Measurements from ENCODE around the gene IL1RAPL2.
A peak's percentile ranks its signal among the peaks of the same experiment; 100 is the strongest.

Gene IL1RAPL2

GRCh38 chrX:105269386-105269785, 703.4 kb downstream of the IL1RAPL2 start:
- Histone ChIP-seq H3K9me3 (ENCODE audit: insufficient read depth, low read length) (no peaks in the 10 kb centered on the region), H3K9ac (ENCODE audit: insufficient read length, low read depth) (no peak overlapping the region), H3K4me3 (ENCODE audit: insufficient read length, low read depth) (no peak overlapping the region), H3K4me1 (ENCODE audit: insufficient read depth, insufficient read length) (no peaks in the 10 kb centered on the region), H3K27me3 (ENCODE audit: insufficient read depth, insufficient read length) (no peaks in the 10 kb centered on the region), H3K36me3 (ENCODE audit: insufficient read depth, insufficient read length, low read length) (no peaks in the 10 kb centered on the region)
- TF ChIP-seq YY1 (IDR thresholded peaks at IDR 0.05; ENCODE audit: insufficient read depth, insufficient read length) (no peak), SUZ12 (IDR thresholded peaks at IDR 0.05; ENCODE audit: extremely low read depth, insufficient read depth, insufficient read length) (no peak), ZNF274 (IDR thresholded peaks at IDR 0.05; ENCODE audit: low read depth, low read length) (no peak)
- DNase-seq (ENCODE audit: low read depth, low spot score) = no peak

DNA sequence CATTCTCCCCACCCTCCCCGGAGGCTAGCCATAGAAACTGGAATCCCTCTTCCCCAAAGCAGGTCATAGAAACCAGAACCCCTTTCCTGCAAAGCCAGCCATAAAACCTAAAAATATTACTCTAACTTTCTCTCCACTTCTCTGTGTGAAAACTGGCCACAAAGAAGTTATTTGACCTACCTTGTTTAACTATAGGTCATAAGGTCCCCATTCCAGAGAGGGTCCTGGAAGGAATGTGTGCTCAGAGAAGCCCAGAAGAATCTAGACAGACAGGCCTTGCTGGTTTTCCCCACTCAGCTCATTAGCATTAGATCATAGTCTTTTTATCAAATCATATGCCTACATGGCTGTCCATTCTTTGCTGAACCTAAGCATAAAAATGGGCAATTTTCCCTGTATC, 707.3 kb downstream of the IL1RAPL2 start:
- TF ChIP-seq ZNF274 (IDR thresholded peaks at IDR 0.05; ENCODE audit: low read depth, low read length) (no peak), YY1 (IDR thresholded peaks at IDR 0.05; ENCODE audit: insufficient read depth, insufficient read length) (no peak), SUZ12 (IDR thresholded peaks at IDR 0.05; ENCODE audit: extremely low read depth, insufficient read depth, insufficient read length) (no peak)
- Histone ChIP-seq H3K4me1 (ENCODE audit: insufficient read depth, insufficient read length) (no peaks in the 10 kb centered on the region), H3K36me3 (ENCODE audit: insufficient read depth, insufficient read length, low read length) (no peaks in the 10 kb centered on the region), H3K9me3 (ENCODE audit: insufficient read depth, low read length) (no peaks in the 10 kb centered on the region), H3K4me3 (ENCODE audit: insufficient read length, low read depth) (no peak overlapping the region), H3K9ac (ENCODE audit: insufficient read length, low read depth) (no peak overlapping the region), H3K27me3 (ENCODE audit: insufficient read depth, insufficient read length) (no peaks in the 10 kb centered on the region)
- no peak for DNase-seq (ENCODE audit: low read depth, low spot score)

- no peaks in the 10 kb centered on the region for H3K9me3 ChIP-seq (ENCODE audit: insufficient read depth, low read length)
- no peak for DNase-seq (ENCODE audit: low read depth, low spot score)
- no peak overlapping the region for H3K4me3 ChIP-seq (ENCODE audit: insufficient read length, low read depth)
- TF ChIP-seq YY1 (IDR thresholded peaks at IDR 0.05; ENCODE audit: insufficient read depth, insufficient read length) (no peak), SUZ12 (IDR thresholded peaks at IDR 0.05; ENCODE audit: extremely low read depth, insufficient read depth, insufficient read length) (no peak), ZNF274 (IDR thresholded peaks at IDR 0.05; ENCODE audit: low read depth, low read length) (no peak)
- H3K36me3 ChIP-seq (ENCODE audit: insufficient read depth, insufficient read length, low read length) = no peaks in the 10 kb centered on the region
- no peaks in the 10 kb centered on the region for H3K27me3 ChIP-seq (ENCODE audit: insufficient read depth, insufficient read length)
- no peak overlapping the region for H3K9ac ChIP-seq (ENCODE audit: insufficient read length, low read depth)
- H3K4me1 ChIP-seq (ENCODE audit: insufficient read depth, insufficient read length) = no peaks in the 10 kb centered on the region
Observed at GRCh38 chrX:105274091-105274490, 708.1 kb downstream of the IL1RAPL2 start.

DNA sequence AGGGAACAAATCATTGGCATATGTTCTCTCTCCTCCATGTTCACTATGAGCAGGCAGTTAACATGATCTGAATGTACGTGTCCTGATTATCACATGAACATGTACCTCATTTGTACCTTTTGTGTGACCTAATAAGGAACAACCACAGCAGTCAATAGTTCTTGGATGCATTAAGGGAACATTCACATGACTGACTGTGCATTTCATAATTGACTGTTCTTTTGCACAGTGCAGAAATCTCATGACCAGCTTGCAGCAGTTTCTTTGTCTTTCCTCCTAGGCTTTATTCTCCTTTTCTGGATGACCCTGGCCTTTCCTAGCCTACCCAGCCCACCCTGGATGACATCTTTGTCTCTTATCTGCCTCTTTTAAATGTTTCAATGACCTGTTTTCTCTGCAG, 711.1 kb downstream of the IL1RAPL2 start:
- Histone ChIP-seq H3K4me1 (ENCODE audit: insufficient read depth, insufficient read length) (no peaks in the 10 kb centered on the region), H3K9ac (ENCODE audit: insufficient read length, low read depth) (no peak overlapping the region), H3K27me3 (ENCODE audit: insufficient read depth, insufficient read length) (no peaks in the 10 kb centered on the region), H3K4me3 (ENCODE audit: insufficient read length, low read depth) (no peak overlapping the region), H3K36me3 (ENCODE audit: insufficient read depth, insufficient read length, low read length) (no peaks in the 10 kb centered on the region), H3K9me3 (ENCODE audit: insufficient read depth, low read length) (no peaks in the 10 kb centered on the region)
- TF ChIP-seq ZNF274 (IDR thresholded peaks at IDR 0.05; ENCODE audit: low read depth, low read length) = no peak
- no peak for DNase-seq (ENCODE audit: low read depth, low spot score)

DNA sequence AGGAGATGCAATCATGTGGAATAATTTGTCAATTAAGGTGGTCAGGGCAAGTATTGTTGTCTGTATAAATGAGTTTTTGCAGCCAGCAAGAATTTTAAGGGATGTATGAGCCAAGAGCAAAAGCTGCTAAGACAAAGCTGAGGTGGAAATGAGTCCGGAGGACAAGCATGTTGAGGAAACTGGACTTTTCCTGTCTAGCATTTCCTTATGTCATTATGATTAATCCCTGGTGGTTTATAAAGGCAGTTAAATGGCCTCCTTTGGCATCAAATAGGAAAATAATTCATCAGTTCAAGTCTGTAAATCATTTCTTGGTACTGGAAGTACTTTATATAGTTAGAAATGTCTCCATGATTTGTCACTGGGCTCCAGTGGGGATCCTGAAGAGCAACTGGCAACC, 716.1 kb downstream of the IL1RAPL2 start:
- H3K36me3 ChIP-seq (ENCODE audit: insufficient read depth, insufficient read length, low read length) = no peaks in the 10 kb centered on the region
- H3K27me3 ChIP-seq (ENCODE audit: insufficient read depth, insufficient read length) = no peaks in the 10 kb centered on the region
- no peaks in the 10 kb centered on the region for H3K4me1 ChIP-seq (ENCODE audit: insufficient read depth, insufficient read length)
- no peak for DNase-seq (ENCODE audit: low read depth, low spot score)
- no peak overlapping the region for H3K9ac ChIP-seq (ENCODE audit: insufficient read length, low read depth)
- no peaks in the 10 kb centered on the region for H3K9me3 ChIP-seq (ENCODE audit: insufficient read depth, low read length)
- H3K4me3 ChIP-seq (ENCODE audit: insufficient read length, low read depth) = no peak overlapping the region
- no peak for TF ChIP-seq SUZ12 (IDR thresholded peaks at IDR 0.05; ENCODE audit: extremely low read depth, insufficient read depth, insufficient read length)
- no peak for TF ChIP-seq YY1 (IDR thresholded peaks at IDR 0.05; ENCODE audit: insufficient read depth, insufficient read length)
- no peak for TF ChIP-seq ZNF274 (IDR thresholded peaks at IDR 0.05; ENCODE audit: low read depth, low read length)

GRCh38 chrX:105297041-105297440, 731.0 kb downstream of the IL1RAPL2 start:
- no peak overlapping the region for H3K9ac ChIP-seq (ENCODE audit: insufficient read length, low read depth)
- no peaks in the 10 kb centered on the region for H3K36me3 ChIP-seq (ENCODE audit: insufficient read depth, insufficient read length, low read length)
- TF ChIP-seq ZNF274 (IDR thresholded peaks at IDR 0.05; ENCODE audit: low read depth, low read length) (no peak), YY1 (IDR thresholded peaks at IDR 0.05; ENCODE audit: insufficient read depth, insufficient read length) (no peak), SUZ12 (IDR thresholded peaks at IDR 0.05; ENCODE audit: extremely low read depth, insufficient read depth, insufficient read length) (no peak)
- no peaks in the 10 kb centered on the region for H3K9me3 ChIP-seq (ENCODE audit: insufficient read depth, low read length)
- H3K4me1 ChIP-seq (ENCODE audit: insufficient read depth, insufficient read length) = no peaks in the 10 kb centered on the region
- no peak overlapping the region for H3K4me3 ChIP-seq (ENCODE audit: insufficient read length, low read depth)
- no peaks in the 10 kb centered on the region for H3K27me3 ChIP-seq (ENCODE audit: insufficient read depth, insufficient read length)
- no peak for DNase-seq (ENCODE audit: low read depth, low spot score)

DNA sequence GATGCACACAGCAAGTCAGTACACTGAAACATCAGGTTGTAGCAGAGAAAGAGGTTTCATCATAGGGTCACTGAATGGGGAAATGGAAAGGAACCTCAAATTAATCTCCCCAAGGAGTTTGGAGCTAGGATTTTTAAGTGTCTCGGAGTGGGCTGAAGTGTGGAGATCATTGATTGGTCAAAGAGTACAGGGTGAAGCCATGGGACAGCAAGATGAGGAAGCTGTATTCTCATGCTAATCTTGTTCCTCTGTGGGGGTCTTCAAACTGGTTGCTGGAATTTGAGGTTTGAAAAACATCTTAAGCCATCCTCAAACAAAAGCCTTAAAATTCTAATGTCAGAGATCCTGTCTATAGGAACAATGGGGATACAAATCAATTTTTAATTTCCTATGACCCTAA, 733.3 kb downstream of the IL1RAPL2 start:
- Histone ChIP-seq H3K4me3 (ENCODE audit: insufficient read length, low read depth) (no peak overlapping the region), H3K36me3 (ENCODE audit: insufficient read depth, insufficient read length, low read length) (no peaks in the 10 kb centered on the region), H3K9me3 (ENCODE audit: insufficient read depth, low read length) (no peaks in the 10 kb centered on the region), H3K27me3 (ENCODE audit: insufficient read depth, insufficient read length) (no peaks in the 10 kb centered on the region), H3K9ac (ENCODE audit: insufficient read length, low read depth) (no peak overlapping the region), H3K4me1 (ENCODE audit: insufficient read depth, insufficient read length) (no peaks in the 10 kb centered on the region)
- DNase-seq (ENCODE audit: low read depth, low spot score) = peak; percentile 30
- no peak for TF ChIP-seq YY1 (IDR thresholded peaks at IDR 0.05; ENCODE audit: insufficient read depth, insufficient read length)
- TF ChIP-seq ZNF274 (IDR thresholded peaks at IDR 0.05; ENCODE audit: low read depth, low read length) = no peak
- no peak for TF ChIP-seq SUZ12 (IDR thresholded peaks at IDR 0.05; ENCODE audit: extremely low read depth, insufficient read depth, insufficient read length)

DNA sequence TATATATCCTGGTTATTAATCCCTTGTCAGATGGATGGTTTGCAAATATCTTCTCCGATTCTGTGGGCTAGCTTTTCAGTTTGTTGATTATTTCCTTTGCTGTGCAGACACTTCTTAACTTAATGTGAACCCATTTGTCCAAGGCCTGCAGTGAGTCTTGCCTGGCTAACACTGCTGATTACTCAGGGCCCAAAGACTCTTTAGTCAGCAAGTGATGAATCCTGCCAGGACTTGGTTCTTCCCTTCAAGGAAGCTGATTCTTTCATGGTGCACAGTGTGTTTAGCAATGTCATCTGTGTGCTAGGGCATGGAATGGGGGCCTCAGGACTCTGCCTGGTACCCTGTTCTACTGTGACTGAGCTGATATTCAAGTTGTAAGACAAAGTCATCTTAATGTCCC, 736.2 kb downstream of the IL1RAPL2 start:
- H3K4me3 ChIP-seq (ENCODE audit: insufficient read length, low read depth) = no peak overlapping the region
- no peaks in the 10 kb centered on the region for H3K27me3 ChIP-seq (ENCODE audit: insufficient read depth, insufficient read length)
- H3K36me3 ChIP-seq (ENCODE audit: insufficient read depth, insufficient read length, low read length) = no peaks in the 10 kb centered on the region
- DNase-seq (ENCODE audit: low read depth, low spot score) = no peak
- TF ChIP-seq ZNF274 (IDR thresholded peaks at IDR 0.05; ENCODE audit: low read depth, low read length) (no peak), SUZ12 (IDR thresholded peaks at IDR 0.05; ENCODE audit: extremely low read depth, insufficient read depth, insufficient read length) (no peak), YY1 (IDR thresholded peaks at IDR 0.05; ENCODE audit: insufficient read depth, insufficient read length) (no peak)
- H3K9me3 ChIP-seq (ENCODE audit: insufficient read depth, low read length) = no peaks in the 10 kb centered on the region
- H3K9ac ChIP-seq (ENCODE audit: insufficient read length, low read depth) = no peak overlapping the region
- no peaks in the 10 kb centered on the region for H3K4me1 ChIP-seq (ENCODE audit: insufficient read depth, insufficient read length)

Measured in NT2/D1 (cell line).